Upper lobe of left lung (tissue), 6 donors: ENCODE data around the gene LYZL2. TPM values are rescaled to one million over a fixed set of nuclear protein-coding genes. Genes with fewer than 3 reads are reported as not detected.

ENCODE experiments used
- ATAC-seq, 2 donors: fragments of 200-7000 bp; cut with Tn5 transposase; one replicate each; pipeline ENCODE4 v1.9.1; 2022; ENCODE audit warnings: mild to moderate bottlenecking in 2 of 2, moderate library complexity in 2 of 2; ENCODE audit not compliant: low FRiP score in 2 of 2
- DNase-seq, 2 donors: peaks; one replicate each; pipeline ENCODE4 v3.0.0-alpha.2; 2019 to 2020
- H3K27ac ChIP-seq, 4 donors: fragments of 200-600 bp; sonication (generic); one replicate each; pipeline ENCODE4 v1.5.1; 2016 to 2019
- H3K27me3 ChIP-seq, 4 donors: fragments of 200-600 bp; sonication (generic); one replicate each; pipeline ENCODE4 v1.5.1; 2017 to 2019
- H3K36me3 ChIP-seq, 4 donors: fragments of 200-600 bp; sonication (generic); one replicate each; pipeline ENCODE4 v1.5.1; 2016 to 2019
- H3K4me1 ChIP-seq, 4 donors: fragments of 200-600 bp; sonication (generic); one replicate each; pipeline ENCODE4 v1.5.1; 2018 to 2019
- H3K4me3 ChIP-seq, 4 donors: fragments of 200-600 bp; sonication (generic); one replicate each; pipeline ENCODE4 v1.5.1; 2017 to 2019; ENCODE audit warnings: mild to moderate bottlenecking in 2 of 4, moderate library complexity in 1 of 4
- H3K9me3 ChIP-seq, 4 donors: fragments of 200-600 bp; sonication (generic); one replicate each; pipeline ENCODE4 v1.5.1; 2018 to 2019
- EP300 ChIP-seq, 4 donors: sonication (generic); formaldehyde crosslinking; IDR thresholded peaks; one replicate each; pipeline ENCODE4 v1.5.1; 2017; ENCODE audit warnings: antibody characterized with exemption in 4 of 4, control low read depth in 2 of 4
- POLR2A ChIP-seq, 4 donors: fragments of 450-650 bp; IDR thresholded peaks; one replicate each; pipeline ENCODE4 v1.5.1; 2016 to 2017; ENCODE audit warnings: antibody characterized with exemption in 4 of 4, mild to moderate bottlenecking in 2 of 4
- POLR2AphosphoS5 ChIP-seq, 2 donors: sonication (generic); formaldehyde crosslinking; IDR thresholded peaks; one replicate each; pipeline ENCODE4 v1.5.1; 2017; ENCODE audit warnings: antibody characterized with exemption in 2 of 2
- WGBS, 2 donors: methylation state at CpG; one replicate each; pipeline ENCODE4 v1.1.5; 2017 to 2018; 5-methylcytosine and 5-hydroxymethylcytosine counted together
- total RNA-seq, 6 donors: library from RNA; depleted of rRNA in 4 of 6; stranded (reverse); fragments of >200 nt in 4 of 6; gene quantifications; one replicate each; pipeline versions ENCODE4 v1.1.0 to v1.2.1, GENCODE V29; 2016 to 2021
- TF ChIP-seq, protein P1 (sequence below), 6 experiments: fragments of 450-650 bp in 4 of 6; fragments of 200-600 bp in 2 of 6; sonication (generic) in 2 of 6; IDR thresholded peaks; one replicate each; pipeline ENCODE4 v1.5.1; 2016 to 2019; ENCODE audit warnings: antibody characterized with exemption in 6 of 6
- donor health status: DM: no; HTN: no; CAD: no; lungs with moderate emphysema.
- donor health status: DM: no; HTN: yes; CAD: no; lungs with severe emphysema.

LYZL2 gene
- total RNA-seq, 6 donors from 2014 or later = not detected

DNA sequence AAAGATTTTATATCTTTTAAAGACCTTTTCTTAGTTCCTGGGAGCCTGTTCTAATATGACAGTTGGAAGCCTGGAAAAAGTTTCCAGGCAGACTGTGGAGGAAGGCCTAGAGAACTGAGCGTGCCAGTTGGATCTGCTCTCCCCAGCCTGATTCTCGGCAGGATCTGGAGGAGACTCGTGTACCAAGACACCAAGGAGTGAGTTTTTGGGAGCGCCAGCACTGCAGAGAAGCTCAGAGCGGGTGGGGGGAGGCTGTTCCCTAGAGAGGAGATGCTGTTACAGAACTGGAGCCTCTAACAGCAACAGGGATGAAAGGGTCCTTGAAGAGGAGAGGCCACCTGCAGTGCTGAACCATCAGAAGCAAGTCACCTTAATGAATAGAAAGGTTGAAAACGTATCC, 52.9 kb downstream of the LYZL2 start:
- Histone ChIP-seq H3K9me3 (no peaks in the 10 kb centered on the region), H3K4me1 (peaks cover 0 to 4% (median 3%) of the 10 kb centered on the region in 4 donors), H3K36me3 (no peaks in the 10 kb centered on the region), H3K27me3 (no peaks in the 10 kb centered on the region), H3K4me3 (no peak overlapping the region), H3K27ac (no peak overlapping the region)
- no peak for ATAC-seq
- 83 to 92% methylated on average over 6 of the region's 6 CpGs for WGBS, 2 donors
- TF ChIP-seq EP300 (IDR thresholded peaks at IDR 0.05) = no peak
- no peak for TF ChIP-seq POLR2AphosphoS5 (IDR thresholded peaks at IDR 0.05)
- TF ChIP-seq, protein P1, sequence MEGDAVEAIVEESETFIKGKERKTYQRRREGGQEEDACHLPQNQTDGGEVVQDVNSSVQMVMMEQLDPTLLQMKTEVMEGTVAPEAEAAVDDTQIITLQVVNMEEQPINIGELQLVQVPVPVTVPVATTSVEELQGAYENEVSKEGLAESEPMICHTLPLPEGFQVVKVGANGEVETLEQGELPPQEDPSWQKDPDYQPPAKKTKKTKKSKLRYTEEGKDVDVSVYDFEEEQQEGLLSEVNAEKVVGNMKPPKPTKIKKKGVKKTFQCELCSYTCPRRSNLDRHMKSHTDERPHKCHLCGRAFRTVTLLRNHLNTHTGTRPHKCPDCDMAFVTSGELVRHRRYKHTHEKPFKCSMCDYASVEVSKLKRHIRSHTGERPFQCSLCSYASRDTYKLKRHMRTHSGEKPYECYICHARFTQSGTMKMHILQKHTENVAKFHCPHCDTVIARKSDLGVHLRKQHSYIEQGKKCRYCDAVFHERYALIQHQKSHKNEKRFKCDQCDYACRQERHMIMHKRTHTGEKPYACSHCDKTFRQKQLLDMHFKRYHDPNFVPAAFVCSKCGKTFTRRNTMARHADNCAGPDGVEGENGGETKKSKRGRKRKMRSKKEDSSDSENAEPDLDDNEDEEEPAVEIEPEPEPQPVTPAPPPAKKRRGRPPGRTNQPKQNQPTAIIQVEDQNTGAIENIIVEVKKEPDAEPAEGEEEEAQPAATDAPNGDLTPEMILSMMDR (IDR thresholded peaks at IDR 0.05) = no peak
- no peak for TF ChIP-seq POLR2A (IDR thresholded peaks at IDR 0.05)
- no peak for DNase-seq

DNA sequence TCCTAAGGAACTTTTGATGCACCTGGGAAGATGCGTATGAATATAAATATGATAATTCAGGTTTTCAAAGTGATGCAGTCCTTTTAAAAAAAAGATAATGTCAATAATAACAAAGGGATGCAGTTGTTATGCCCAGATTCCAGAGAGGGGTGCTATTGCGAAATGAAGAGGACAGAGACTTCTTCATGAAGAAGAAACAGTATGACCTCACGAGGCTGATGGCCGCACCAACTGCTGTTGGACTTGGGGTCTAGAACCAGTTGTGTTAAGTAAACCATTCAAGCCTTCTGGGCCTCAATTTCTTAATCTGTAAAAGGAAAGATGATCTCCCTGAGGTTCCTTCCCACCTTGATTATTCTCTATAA, 55.1 kb downstream of the LYZL2 start:
- Histone ChIP-seq H3K4me1 (no peaks in the 10 kb centered on the region), H3K27me3 (no peaks in the 10 kb centered on the region), H3K9me3 (peaks cover 0 to 7% (median 0%) of the 10 kb centered on the region in 4 donors), H3K4me3 (no peak overlapping the region), H3K36me3 (no peaks in the 10 kb centered on the region), H3K27ac (peak overlapping the region in 2 of 4 donors; percentile 25 to 37)
- ATAC-seq (no peak), DNase-seq (no peak)
- 90 to 92% methylated on average over 4 of the region's 4 CpGs for WGBS, 2 donors
- TF ChIP-seq POLR2AphosphoS5 (IDR thresholded peaks at IDR 0.05) (no peak), EP300 (IDR thresholded peaks at IDR 0.05) (no peak), POLR2A (IDR thresholded peaks at IDR 0.05) (no peak)
- TF ChIP-seq, protein P1 (IDR thresholded peaks at IDR 0.05) = no peak

DNA sequence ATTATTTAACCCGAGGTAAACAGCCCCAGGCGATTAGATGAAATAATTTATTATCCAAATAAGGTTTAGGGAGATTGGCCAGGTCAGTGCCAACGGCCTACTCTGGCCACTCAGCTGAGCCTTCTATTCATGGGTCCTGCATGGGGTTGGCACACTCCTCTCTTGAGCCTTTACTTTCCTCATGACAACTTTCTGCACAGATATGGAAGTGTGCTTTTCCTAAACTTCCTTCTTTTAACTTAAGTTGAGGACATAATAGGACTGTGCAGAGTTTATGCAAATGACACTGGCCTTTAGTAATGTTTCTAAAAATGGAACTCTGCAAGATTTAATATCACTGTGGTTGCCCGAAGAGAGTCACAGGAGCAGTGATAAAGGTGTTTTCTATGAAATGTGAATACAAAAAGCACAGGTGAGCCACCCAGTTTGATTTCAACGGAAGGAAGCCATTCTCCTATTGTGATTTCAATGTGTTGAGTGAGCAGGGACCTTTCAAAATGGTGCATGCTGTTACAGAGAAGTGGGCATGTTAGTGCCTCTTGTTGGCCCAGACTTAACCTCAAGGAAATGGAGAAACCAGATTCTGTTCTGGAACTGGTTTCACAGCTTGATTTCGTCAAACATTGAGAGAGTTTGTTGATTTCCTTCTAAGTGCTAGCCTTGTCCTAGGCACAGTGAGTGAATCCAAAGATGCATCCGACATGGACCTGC, 55.7 kb downstream of the LYZL2 start:
- Histone ChIP-seq H3K27me3 (no peaks in the 10 kb centered on the region), H3K36me3 (no peaks in the 10 kb centered on the region), H3K9me3 (peaks cover 0 to 7% (median 0%) of the 10 kb centered on the region in 4 donors), H3K4me1 (no peaks in the 10 kb centered on the region), H3K27ac (peak overlapping the region in 3 of 4 donors; percentile 18 to 37 (median 25)), H3K4me3 (no peak overlapping the region)
- TF ChIP-seq POLR2AphosphoS5 (IDR thresholded peaks at IDR 0.05) = no peak
- TF ChIP-seq, protein P1 (IDR thresholded peaks at IDR 0.05) = no peak
- no peak for TF ChIP-seq POLR2A (IDR thresholded peaks at IDR 0.05)
- no peak for TF ChIP-seq EP300 (IDR thresholded peaks at IDR 0.05)
- no peak for DNase-seq
- peak in 1 of 2 donors; percentile 40 for ATAC-seq
- WGBS, 2 donors = 73 to 74% methylated on average over 7 of the region's 7 CpGs

DNA sequence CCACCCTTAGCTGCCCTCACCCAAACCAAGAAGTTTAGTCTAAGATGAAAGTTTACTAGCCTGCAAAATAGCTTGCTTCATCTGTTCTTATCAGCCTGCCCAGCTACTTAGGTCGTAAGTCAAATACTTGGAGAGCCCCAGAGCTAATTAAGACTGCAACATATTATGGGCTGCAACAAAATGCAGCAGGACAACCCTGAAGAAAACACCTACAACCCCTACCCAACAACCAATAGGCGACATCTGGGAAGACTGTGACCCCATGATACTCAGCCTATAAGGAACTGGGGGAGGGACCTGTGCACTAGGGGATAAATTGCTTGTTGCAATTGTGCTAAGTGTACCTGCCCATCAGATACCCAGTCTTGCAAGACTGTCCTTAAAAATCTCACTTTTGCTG, 64.1 kb downstream of the LYZL2 start:
- Histone ChIP-seq H3K27me3 (no peaks in the 10 kb centered on the region), H3K9me3 (peaks cover 0 to 4% (median 0%) of the 10 kb centered on the region in 4 donors), H3K4me1 (no peaks in the 10 kb centered on the region), H3K36me3 (no peaks in the 10 kb centered on the region), H3K4me3 (no peak overlapping the region), H3K27ac (no peak overlapping the region)
- ATAC-seq (no peak), DNase-seq (no peak)
- WGBS, 2 donors = 42 to 43% methylated on average over 2 of the region's 2 CpGs
- TF ChIP-seq POLR2A (IDR thresholded peaks at IDR 0.05) = no peak
- no peak for TF ChIP-seq POLR2AphosphoS5 (IDR thresholded peaks at IDR 0.05)
- TF ChIP-seq, protein P1 (IDR thresholded peaks at IDR 0.05) = no peak
- TF ChIP-seq EP300 (IDR thresholded peaks at IDR 0.05) = no peak

DNA sequence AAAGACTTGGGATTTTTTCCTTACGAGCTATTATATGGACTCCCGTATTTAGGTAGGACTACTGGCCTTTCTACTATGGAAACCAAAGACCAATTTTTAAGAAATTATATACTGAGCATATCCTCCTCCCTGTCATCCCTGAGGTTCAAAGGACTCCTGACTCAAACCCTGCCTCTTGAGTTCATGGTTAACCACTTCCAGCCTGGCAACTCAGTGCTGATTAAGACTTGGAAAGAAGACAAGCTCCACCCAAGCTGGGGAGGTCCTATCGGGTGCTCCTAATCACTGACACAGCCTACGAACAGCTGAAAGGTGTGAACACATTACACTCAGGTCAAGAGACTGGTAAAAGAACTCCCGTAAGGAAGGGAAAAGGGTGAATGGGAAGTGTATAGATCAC, 66.8 kb downstream of the LYZL2 start:
- Histone ChIP-seq H3K9me3 (no peaks in the 10 kb centered on the region), H3K4me1 (no peaks in the 10 kb centered on the region), H3K27me3 (no peaks in the 10 kb centered on the region), H3K27ac (no peak overlapping the region), H3K4me3 (no peak overlapping the region), H3K36me3 (no peaks in the 10 kb centered on the region)
- TF ChIP-seq POLR2AphosphoS5 (IDR thresholded peaks at IDR 0.05) (no peak), EP300 (IDR thresholded peaks at IDR 0.05) (no peak), POLR2A (IDR thresholded peaks at IDR 0.05) (no peak)
- TF ChIP-seq, protein P1 (IDR thresholded peaks at IDR 0.05) = no peak
- ATAC-seq = no peak
- no peak for DNase-seq
- WGBS, 2 donors = 83 to 85% methylated on average over 5 of the region's 5 CpGs
